HEK293T (cell line): ENCODE measurements around the gene RPS6KA5.

Experiments used
- CTCF ChIA-PET: fragments of 350-600 bp; formaldehyde crosslinking; extraction: SDS; loops from one replicate; lab custom pipeline; 2021; ENCODE audit warnings: antibody characterized with exemption, inconsistent platforms; lab: Yijun Ruan, JAX
- POLR2A ChIA-PET: fragments of 350-600 bp; formaldehyde crosslinking; extraction: SDS; loops from one replicate; lab custom pipeline; 2020; ENCODE audit warnings: antibody characterized with exemption, inconsistent platforms; lab: Yijun Ruan, JAX
- DNase-seq: peaks from one replicate; pipeline ENCODE4 v3.0.0; 2012; ENCODE audit warnings: mixed read lengths; ENCODE audit errors: extremely low spot score
- ARNT ChIP-seq: fragments of 450-650 bp; IDR thresholded peaks from 2 replicates; pipeline ENCODE4 v1.6.1; 2017; ENCODE audit warnings: mild to moderate bottlenecking
- BHLHE40 ChIP-seq: fragments of 450-650 bp; IDR thresholded peaks from 2 replicates; pipeline ENCODE4 v1.6.1; 2016; ENCODE audit warnings: mild to moderate bottlenecking, moderate library complexity, borderline replicate concordance
- CTBP1 ChIP-seq: fragments of 450-650 bp; IDR thresholded peaks from 2 replicates; pipeline ENCODE4 v1.6.1; 2016; ENCODE audit warnings: borderline replicate concordance
- ELF4 ChIP-seq: fragments of 450-650 bp; IDR thresholded peaks from 2 replicates; pipeline ENCODE4 v1.6.1; 2017; ENCODE audit warnings: antibody characterized with exemption
- FOXA1 ChIP-seq: fragments of 450-650 bp; IDR thresholded peaks from 2 replicates; pipeline ENCODE4 v1.6.1; 2016; ENCODE audit warnings: mild to moderate bottlenecking
- FOXK2 ChIP-seq: fragments of 450-650 bp; IDR thresholded peaks from 2 replicates; pipeline ENCODE4 v1.6.1; 2016; ENCODE audit warnings: mild to moderate bottlenecking
- FOXM1 ChIP-seq: fragments of 450-650 bp; IDR thresholded peaks from 2 replicates; pipeline ENCODE4 v1.6.1; 2017; ENCODE audit warnings: mild to moderate bottlenecking, borderline replicate concordance
- HDGF ChIP-seq: fragments of 450-650 bp; IDR thresholded peaks from 2 replicates; pipeline ENCODE4 v1.6.1; 2017; ENCODE audit warnings: antibody characterized with exemption, borderline replicate concordance
- L3MBTL2 ChIP-seq: fragments of 450-650 bp; conservative IDR thresholded peaks from 2 replicates; pipeline ENCODE4 v1.6.1; 2016; ENCODE audit warnings: mild to moderate bottlenecking
- LEF1 ChIP-seq: fragments of 450-650 bp; IDR thresholded peaks from 2 replicates; pipeline ENCODE4 v1.6.1; 2017; ENCODE audit warnings: mild to moderate bottlenecking, borderline replicate concordance
- NFRKB ChIP-seq: fragments of 450-650 bp; IDR thresholded peaks from 2 replicates; pipeline ENCODE4 v1.6.1; 2016; ENCODE audit warnings: mild to moderate bottlenecking, moderate library complexity
- PKNOX1 ChIP-seq: fragments of 450-650 bp; IDR thresholded peaks from 2 replicates; pipeline ENCODE4 v1.6.1; 2016
- SP1 ChIP-seq: fragments of 450-650 bp; IDR thresholded peaks from 2 replicates; pipeline ENCODE4 v1.6.1; 2017
- SUZ12 ChIP-seq: fragments of 450-650 bp; IDR thresholded peaks from 2 replicates; pipeline ENCODE4 v1.6.1; 2016; ENCODE audit warnings: mild to moderate bottlenecking
- TARDBP ChIP-seq: fragments of 450-650 bp; IDR thresholded peaks from 2 replicates; pipeline ENCODE4 v1.6.1; 2016
- ZNF384 ChIP-seq: fragments of 450-650 bp; IDR thresholded peaks from 2 replicates; pipeline ENCODE4 v1.6.1; 2016

Gene RPS6KA5

GRCh38 chr14:90816681-90817436, 243.6 kb downstream of the RPS6KA5 start:
- TF ChIP-seq BHLHE40: no peak
- no peak for TF ChIP-seq TARDBP
- TF ChIP-seq FOXK2: no peak
- TF ChIP-seq ZNF384: no peak
- no peak for TF ChIP-seq FOXA1
- TF ChIP-seq CTBP1: no peak
- no peak for TF ChIP-seq NFRKB
- ChIA-PET CTCF (interaction anchor here (1.1 kb wide), 1 partner anchor 57 kb away, joined by 3 read pairs; no protein-coding TSS in a partner anchor), POLR2A (interaction anchor here (1.5 to 1.9 kb wide), 3 partner anchors 12 to 298 kb away, joined by 3 to 5 read pairs (median 4); no protein-coding TSS in a partner anchor)
- DNase-seq: no peak

- POLR2A ChIA-PET: interaction anchor here (1.5 to 1.9 kb wide), 3 partner anchors 12 to 299 kb away, joined by 3 to 5 read pairs (median 4); no protein-coding TSS in a partner anchor
These were observed 244.4 kb downstream of the RPS6KA5 start, which contains the start of gene TTC7B for GRCh38 chr14:90815822-90816662. TTC7B (minus strand) TSS chr14:90816430; CDS start chr14:90816295, 135 bp downstream.

GRCh38 chr14:90815572-90815821, 244.9 kb downstream of the RPS6KA5 start:
- TF ChIP-seq PKNOX1 (no peak), SP1 (no peak), FOXM1 (no peak), ARNT (no peak), FOXK2 (no peak)
- ChIA-PET CTCF (interaction anchor here (0.7 to 1.1 kb wide), 2 partner anchors 9 to 55 kb away, joined by 3 to 4 read pairs; no protein-coding TSS in a partner anchor), POLR2A (interaction anchor here (1.5 to 1.9 kb wide), 3 partner anchors 12 to 299 kb away, joined by 3 to 5 read pairs (median 4); no protein-coding TSS in a partner anchor)
- DNase-seq: no peak

More at GRCh38 chr14:90815822-90816662, 244.4 kb downstream of the RPS6KA5 start, which contains the start of gene TTC7B:
- peak; percentile 88 for DNase-seq
- TF ChIP-seq FOXA1: no peak
- no peak for TF ChIP-seq LEF1
- TF ChIP-seq CTBP1: no peak
- no peak for TF ChIP-seq L3MBTL2
- no peak for TF ChIP-seq ARNT
- no peak for TF ChIP-seq FOXM1
- TF ChIP-seq TARDBP: no peak
- no peak for TF ChIP-seq FOXK2
- CTCF ChIA-PET: interaction anchor here (0.7 to 1.1 kb wide), 2 partner anchors 9 to 56 kb away, joined by 3 to 4 read pairs; no protein-coding TSS in a partner anchor

GRCh38 chr14:90814806-90815571, 245.5 kb downstream of the RPS6KA5 start:
- ChIA-PET POLR2A (interaction anchor here (1.5 to 1.9 kb wide), 2 partner anchors 11 to 13 kb away, joined by 3 to 5 read pairs; no protein-coding TSS in a partner anchor), CTCF (interaction anchor here (0.7 kb wide), 1 partner anchor 8 kb away, joined by 4 read pairs; no protein-coding TSS in a partner anchor)
- DNase-seq: no peak
- TF ChIP-seq TARDBP (no peak), FOXA1 (no peak), SUZ12 (no peak), ZNF384 (no peak), LEF1 (no peak)

GRCh38 chr14:90813442-90813841, 247.0 kb downstream of the RPS6KA5 start:
- no peak for DNase-seq
- TF ChIP-seq FOXM1 (no peak), NFRKB (no peak), ZNF384 (no peak), FOXK2 (no peak), HDGF (no peak), CTBP1 (no peak), L3MBTL2 (no peak)
- ChIA-PET CTCF (no interaction called here), POLR2A (no interaction called here)

GRCh38 chr14:90812109-90812508, 248.3 kb downstream of the RPS6KA5 start:
- CTCF ChIA-PET: interaction anchor here (0.6 to 1.5 kb wide), 3 partner anchors 23 to 52 kb away, joined by 3 to 6 read pairs (median 4); no protein-coding TSS in a partner anchor
- POLR2A ChIA-PET: interaction anchor here (0.8 kb wide), 1 partner anchor 16 kb away, joined by 3 read pairs; no protein-coding TSS in a partner anchor
- DNase-seq: no peak
- no peak for TF ChIP-seq ELF4
- no peak for TF ChIP-seq BHLHE40
- no peak for TF ChIP-seq TARDBP
- no peak for TF ChIP-seq LEF1
- TF ChIP-seq PKNOX1: no peak
- no peak for TF ChIP-seq L3MBTL2
- TF ChIP-seq SUZ12: no peak
- no peak for TF ChIP-seq FOXA1
- TF ChIP-seq FOXK2: no peak
- TF ChIP-seq ZNF384: no peak
- TF ChIP-seq NFRKB: no peak
- TF ChIP-seq HDGF: no peak
- no peak for TF ChIP-seq SP1
- TF ChIP-seq CTBP1: no peak
- TF ChIP-seq FOXM1: no peak
- no peak for TF ChIP-seq ARNT
